Measurements from ENCODE around the gene LYG2.

DNA sequence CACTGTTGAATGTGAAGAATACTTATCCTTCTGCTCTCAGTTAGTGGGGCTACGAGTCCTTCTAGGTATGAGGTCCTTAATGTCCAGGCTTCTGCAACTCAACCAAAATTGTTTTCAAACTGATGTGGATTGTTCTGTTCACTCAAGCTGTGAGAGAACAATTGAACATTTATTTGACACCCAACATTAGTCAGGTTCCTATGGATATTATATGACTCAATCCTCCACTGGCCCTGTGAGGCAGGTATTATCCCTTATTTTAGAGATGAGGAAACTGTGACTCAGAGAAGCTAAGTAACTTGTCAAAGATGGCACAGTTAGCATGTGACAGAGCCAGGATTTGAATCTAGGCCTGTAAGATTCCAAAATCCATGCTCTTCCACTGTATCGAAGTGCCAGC lies 1.2 kb upstream of the LYG2 start:
- TF ChIP-seq GATA2 (IDR thresholded peaks at IDR 0.05; ENCODE audit: low read depth, low read length) = no peak
- no peak for TF ChIP-seq GATA3 (IDR thresholded peaks at IDR 0.05; ENCODE audit: low read depth, low read length)
